HepG2 (cell line): Measurements from ENCODE around the gene RPL32. TPM values are rescaled to one million over a fixed set of nuclear protein-coding genes. Genes with fewer than 3 reads are reported as not detected.

Source experiments
- ATAC-seq: fragments of 200-7000 bp; cut with Tn5 transposase; 3 replicates; pipeline ENCODE4 v1.9.1; 2020; ENCODE audit warnings: mild to moderate bottlenecking, moderate library complexity
- BruUV-seq: library from RNA; stranded (reverse); fragments of 400-500 nt; replicated peaks from 2 replicates; lab custom pipeline; 2021; lab: Mats Ljungman, UMichigan
- CTCF ChIA-PET: fragments of 300-600 bp; formaldehyde crosslinking; extraction: SDS; loops from one replicate; lab custom pipeline; 2021; ENCODE audit warnings: low total read pairs, inconsistent platforms, low intra/inter-chr PET ratio; lab: Yijun Ruan, JAX
- POLR2A ChIA-PET: fragments of 350-600 bp; sonication (Branson Sonifier 250); formaldehyde crosslinking; loops from one replicate; lab custom pipeline; 2020; ENCODE audit warnings: antibody characterized with exemption, inconsistent platforms; lab: Yijun Ruan, JAX
- DNase-seq: peaks from one replicate; pipeline ENCODE4 v3.0.0-alpha.2; 2015; ENCODE audit warnings: low spot score
- FAIRE-seq: peaks from 3 replicates; lab custom pipeline; 2011; peaks lifted over from hg19 to GRCh38; lab: Jason Lieb, UNC
- H2AFZ ChIP-seq: one replicate; pipeline ENCODE4 v1.6.1; 2011; ENCODE audit warnings: low read length, inconsistent platforms
- H3K27ac ChIP-seq: fragments of 300-600 bp; 3 replicates; pipeline ENCODE4 v1.8.0; 2011; ENCODE audit warnings: mixed run types, mild to moderate bottlenecking, mixed read lengths, low read length, inconsistent platforms; ENCODE audit not compliant: insufficient read depth; ENCODE audit errors: extremely low read length
- H3K27me3 ChIP-seq, 2 experiments: fragments of 200-600 bp in 1 of 2; 2 replicates in 1 of 2; 3 replicates in 1 of 2; pipeline versions ENCODE4 v1.6.0 to v1.8.0; 2011; ENCODE audit warnings: low read length in 2 of 2, mild to moderate bottlenecking in 2 of 2, moderate library complexity in 2 of 2, inconsistent platforms in 1 of 2; ENCODE audit not compliant: insufficient read depth in 2 of 2, control insufficient read depth in 1 of 2
- H3K36me3 ChIP-seq, 2 experiments: fragments of 200-600 bp in 1 of 2; replicated peaks in 1 of 2; 2 replicates in 1 of 2; 3 replicates in 1 of 2; pipeline versions ENCODE4 v1.5.1 to v1.8.0; 2011; ENCODE audit warnings: low read length in 2 of 2, inconsistent platforms in 1 of 2; ENCODE audit not compliant: insufficient read depth in 2 of 2, control insufficient read depth in 1 of 2
- H3K4me1 ChIP-seq: 2 replicates; pipeline ENCODE4 v1.5.1; 2012; ENCODE audit warnings: low read length, inconsistent platforms; ENCODE audit not compliant: insufficient read depth
- H3K4me2 ChIP-seq: 2 replicates; pipeline ENCODE4 v1.6.0; 2011; ENCODE audit warnings: low read depth, low read length, inconsistent platforms
- H3K4me3 ChIP-seq, 3 experiments: fragments of 200-600 bp in 1 of 3; sonication (generic), shearing (Covaris generic) in 1 of 3; replicated peaks in 1 of 3; 2 replicates each; pipeline ENCODE4 v1.5.1; 2011 to 2016; ENCODE audit warnings: low read length in 3 of 3, inconsistent platforms in 2 of 3, low read depth in 2 of 3, mild to moderate bottlenecking in 2 of 3, control low read depth in 1 of 3, mixed read lengths in 1 of 3; ENCODE audit not compliant: insufficient read depth in 1 of 3
- H3K79me2 ChIP-seq: one replicate; pipeline ENCODE4 v1.6.1; 2011; ENCODE audit warnings: low read length, inconsistent platforms; ENCODE audit not compliant: insufficient read depth
- H3K9ac ChIP-seq: 2 replicates; pipeline ENCODE4 v1.6.0; 2011; ENCODE audit warnings: mild to moderate bottlenecking, low read depth, low read length, inconsistent platforms; ENCODE audit not compliant: insufficient read depth
- H3K9me3 ChIP-seq: 2 replicates; pipeline ENCODE4 v1.5.1; 2012; ENCODE audit warnings: mild to moderate bottlenecking, low read length
- H4K20me1 ChIP-seq: 2 replicates; pipeline ENCODE4 v1.6.0; 2011; ENCODE audit warnings: inconsistent platforms, mild to moderate bottlenecking, low read length, moderate library complexity; ENCODE audit not compliant: insufficient read depth
- ELF1 ChIP-seq: sonication (generic); formaldehyde crosslinking; IDR thresholded peaks from 2 replicates; pipeline ENCODE4 v1.4.0; 2020; ENCODE audit warnings: missing genetic modification reagents
- KDM3A ChIP-seq: IDR thresholded peaks from 2 replicates; pipeline ENCODE4 v1.6.1; 2018; ENCODE audit warnings: low read depth, missing compliant biosample characterization
- NKX3-1 ChIP-seq: sonication (generic); formaldehyde crosslinking; IDR thresholded peaks from 2 replicates; pipeline ENCODE4 v1.5.0; 2020; ENCODE audit warnings: missing genetic modification reagents
- NR2F6 ChIP-seq, 2 experiments: IDR thresholded peaks; 2 replicates each; pipeline ENCODE4 v1.6.1; 2016; ENCODE audit warnings: antibody characterized with exemption in 1 of 2, mild to moderate bottlenecking in 1 of 2
- PTBP1 ChIP-seq: fragments of 200-400 bp; formaldehyde crosslinking; IDR thresholded peaks from 2 replicates; pipeline ENCODE4 v1.6.1; 2018; ENCODE audit warnings: low read length, low read depth; ENCODE audit not compliant: poor library complexity, severe bottlenecking
- RFXANK ChIP-seq: IDR thresholded peaks from 2 replicates; pipeline ENCODE4 v1.6.1; 2016
- SP4 ChIP-seq: sonication (generic); formaldehyde crosslinking; IDR thresholded peaks from 2 replicates; pipeline ENCODE4 v1.8.1; 2023; ENCODE audit warnings: mild to moderate bottlenecking, missing genetic modification reagents
- SPEN ChIP-seq: sonication (generic); formaldehyde crosslinking; IDR thresholded peaks from 2 replicates; pipeline ENCODE4 v1.5.1; 2020; ENCODE audit warnings: low read depth, mild to moderate bottlenecking, missing genetic modification reagents
- TAF1 ChIP-seq: sonication (generic); formaldehyde crosslinking; IDR thresholded peaks from 2 replicates; pipeline ENCODE4 v1.4.0; 2020; ENCODE audit warnings: missing genetic modification reagents
- U2AF1 ChIP-seq: fragments of 200-400 bp; formaldehyde crosslinking; optimal IDR thresholded peaks from 2 replicates; pipeline ENCODE3; 2017; ENCODE audit warnings: mild to moderate bottlenecking, low read depth, low read length
- ZNF720 ChIP-seq: sonication (generic); formaldehyde crosslinking; IDR thresholded peaks from 2 replicates; pipeline ENCODE4 v1.4.0; 2020; ENCODE audit warnings: missing genetic modification reagents
- ZNF775 ChIP-seq: sonication (generic); formaldehyde crosslinking; IDR thresholded peaks from 2 replicates; pipeline ENCODE4 v1.4.0; 2020; ENCODE audit warnings: missing genetic modification reagents, mild to moderate bottlenecking, moderate library complexity, borderline replicate concordance
- ZSCAN21 ChIP-seq: sonication (generic); formaldehyde crosslinking; IDR thresholded peaks from 2 replicates; pipeline ENCODE4 v1.8.0; 2022; ENCODE audit warnings: mild to moderate bottlenecking, missing genetic modification reagents, moderate library complexity, borderline replicate concordance
- WGBS: methylation state at CpG from one replicate; pipeline ENCODE4 v1.1.6; 2017; ENCODE audit warnings: low lambda C conversion rate; 5-methylcytosine and 5-hydroxymethylcytosine counted together
- in situ Hi-C: cut with HindIII; loops from 2 replicates; pipeline ENCODE4 v1.10.0; 2017; ENCODE audit warnings: low pct_unique_long_range_greater_than_20kb; ENCODE audit not compliant: extremely low pct_ligation_motif_present
- intact Hi-C: fragments of 100-400 bp; cut with micrococcal nuclease; formaldehyde crosslinking; loops from one replicate; pipeline ENCODE4 v1.10.0; 2022; ENCODE audit not compliant: unreplicated experiment
- polyA plus RNA-seq, 8 experiments: library from polyadenylated mRNA; depleted of rRNA in 3 of 8; stranded (reverse) in 7 of 8; unstranded in 1 of 8; fragments of >200 nt; fragmentation: Illumina TruSeq in 4 of 8; extraction: Trizol in 4 of 8; gene quantifications; 2 replicates each; pipeline versions ENCODE4 v1.2.1 to v1.2.3, GENCODE V29; 2011 to 2016; ENCODE audit warnings: low read depth in 4 of 8, missing spikeins in 1 of 8, mixed read lengths in 1 of 8; ENCODE audit not compliant: insufficient read depth in 1 of 8
- total RNA-seq, 5 experiments: library from RNA; depleted of rRNA; stranded (reverse); fragments of >200 nt; fragmentation: Illumina TruSeq; extraction: Trizol; gene quantifications; 2 replicates each; pipeline ENCODE4 v1.2.3, GENCODE V29; 2016; ENCODE audit warnings: low read depth in 1 of 5
- TF ChIP-seq, protein P1 (sequence below): sonication (generic); formaldehyde crosslinking; IDR thresholded peaks from 2 replicates; pipeline ENCODE4 v1.8.1; 2022; ENCODE audit warnings: low read depth, mild to moderate bottlenecking, missing genetic modification reagents

The RPL32 gene
- total and polyA plus RNA-seq, 2 of the 13 experiments (the other 11 are each of a cell fraction or from before 2014, with no cell fraction given): 1,781 to 2,401 TPM

DNA sequence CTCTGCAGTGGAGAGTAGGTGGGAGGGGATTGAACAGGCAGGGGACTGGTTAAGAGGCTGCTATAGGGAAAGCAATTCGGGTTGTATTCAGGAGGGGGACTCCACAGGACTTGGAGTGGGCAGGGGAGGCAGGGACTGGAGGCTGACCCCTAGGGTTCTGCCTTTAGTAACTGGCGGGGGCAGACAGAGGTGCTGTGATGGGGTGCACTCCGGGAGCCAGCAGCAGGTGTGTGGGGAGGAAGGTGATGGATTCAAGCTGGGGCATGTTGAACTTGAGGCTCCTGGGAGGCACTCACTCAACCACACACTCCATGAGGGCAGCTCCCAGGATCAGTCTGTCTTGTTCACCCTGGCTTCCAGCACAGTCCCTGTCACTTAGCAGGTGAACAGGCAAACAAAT lies 32.4 kb downstream of the RPL32 start:
- in situ Hi-C loops: no loop called here
- Histone ChIP-seq H3K4me1 (peaks cover 29% of the 10 kb centered on the region), H3K27ac (no peak overlapping the region), H3K9me3 (no peaks in the 10 kb centered on the region), H3K79me2 (no peaks in the 10 kb centered on the region), H2AFZ (peak overlapping the region; percentile 40), H3K4me2 (peak overlapping the region; percentile 78; the same call in 1 of the 2 replicates), H3K27me3 (peaks cover 0 to 46% of the 10 kb centered on the region in 2 experiments; a peak in 3 of 5 replicates), H3K9ac (no peak overlapping the region), H4K20me1 (no peaks in the 10 kb centered on the region), H3K36me3 (no peaks in the 10 kb centered on the region), H3K4me3 (0 out of 6 replicates have a peak overlapping the region, but pooled peaks of 1 of the 3 experiments have one; percentile 76)
- ATAC-seq: no peak
- no peak for DNase-seq
- no TSS peak for BruUV-seq
- FAIRE-seq: no peak
- POLR2A ChIA-PET: no interaction called here
- WGBS: 42% methylated on average over 3 of the region's 3 CpGs
- no peak for TF ChIP-seq ZNF720 (CRISPR knock-in tag)
- TF ChIP-seq PTBP1: no peak
- no peak for TF ChIP-seq ZSCAN21 (CRISPR knock-in tag)
- no peak for TF ChIP-seq NR2F6 (IDR thresholded peaks at IDR 0.05)
- no peak for TF ChIP-seq NR2F6 (CRISPR knock-in tag; IDR thresholded peaks at IDR 0.05)
- no peak for TF ChIP-seq TAF1 (CRISPR knock-in tag)
- TF ChIP-seq SP4 (CRISPR knock-in tag): no peak
- no peak for TF ChIP-seq SPEN
- no peak for TF ChIP-seq KDM3A
- no peak for TF ChIP-seq U2AF1
- no peak for TF ChIP-seq RFXANK
- TF ChIP-seq ELF1: no peak
- no peak for TF ChIP-seq NKX3-1 (CRISPR knock-in tag)
- no peak for TF ChIP-seq ZNF775 (CRISPR knock-in tag)
- TF ChIP-seq, protein P1, sequence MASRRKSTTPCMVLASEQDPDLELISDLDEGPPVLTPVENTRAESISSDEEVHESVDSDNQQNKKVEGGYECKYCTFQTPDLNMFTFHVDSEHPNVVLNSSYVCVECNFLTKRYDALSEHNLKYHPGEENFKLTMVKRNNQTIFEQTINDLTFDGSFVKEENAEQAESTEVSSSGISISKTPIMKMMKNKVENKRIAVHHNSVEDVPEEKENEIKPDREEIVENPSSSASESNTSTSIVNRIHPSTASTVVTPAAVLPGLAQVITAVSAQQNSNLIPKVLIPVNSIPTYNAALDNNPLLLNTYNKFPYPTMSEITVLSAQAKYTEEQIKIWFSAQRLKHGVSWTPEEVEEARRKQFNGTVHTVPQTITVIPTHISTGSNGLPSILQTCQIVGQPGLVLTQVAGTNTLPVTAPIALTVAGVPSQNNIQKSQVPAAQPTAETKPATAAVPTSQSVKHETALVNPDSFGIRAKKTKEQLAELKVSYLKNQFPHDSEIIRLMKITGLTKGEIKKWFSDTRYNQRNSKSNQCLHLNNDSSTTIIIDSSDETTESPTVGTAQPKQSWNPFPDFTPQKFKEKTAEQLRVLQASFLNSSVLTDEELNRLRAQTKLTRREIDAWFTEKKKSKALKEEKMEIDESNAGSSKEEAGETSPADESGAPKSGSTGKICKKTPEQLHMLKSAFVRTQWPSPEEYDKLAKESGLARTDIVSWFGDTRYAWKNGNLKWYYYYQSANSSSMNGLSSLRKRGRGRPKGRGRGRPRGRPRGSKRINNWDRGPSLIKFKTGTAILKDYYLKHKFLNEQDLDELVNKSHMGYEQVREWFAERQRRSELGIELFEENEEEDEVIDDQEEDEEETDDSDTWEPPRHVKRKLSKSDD (CRISPR knock-in tag): no peak
- CTCF ChIA-PET: no interaction called here
- intact Hi-C loops: no loop called here
